Measurements from ENCODE around the gene GUCA2A. TPM values are rescaled to one million over a fixed set of nuclear protein-coding genes. Genes with fewer than 3 reads are reported as not detected.

Gene GUCA2A
- total and polyA plus RNA-seq, 2 donors (not counting 1 experiment from before 2014, with no cell fraction given): not detected

DNA sequence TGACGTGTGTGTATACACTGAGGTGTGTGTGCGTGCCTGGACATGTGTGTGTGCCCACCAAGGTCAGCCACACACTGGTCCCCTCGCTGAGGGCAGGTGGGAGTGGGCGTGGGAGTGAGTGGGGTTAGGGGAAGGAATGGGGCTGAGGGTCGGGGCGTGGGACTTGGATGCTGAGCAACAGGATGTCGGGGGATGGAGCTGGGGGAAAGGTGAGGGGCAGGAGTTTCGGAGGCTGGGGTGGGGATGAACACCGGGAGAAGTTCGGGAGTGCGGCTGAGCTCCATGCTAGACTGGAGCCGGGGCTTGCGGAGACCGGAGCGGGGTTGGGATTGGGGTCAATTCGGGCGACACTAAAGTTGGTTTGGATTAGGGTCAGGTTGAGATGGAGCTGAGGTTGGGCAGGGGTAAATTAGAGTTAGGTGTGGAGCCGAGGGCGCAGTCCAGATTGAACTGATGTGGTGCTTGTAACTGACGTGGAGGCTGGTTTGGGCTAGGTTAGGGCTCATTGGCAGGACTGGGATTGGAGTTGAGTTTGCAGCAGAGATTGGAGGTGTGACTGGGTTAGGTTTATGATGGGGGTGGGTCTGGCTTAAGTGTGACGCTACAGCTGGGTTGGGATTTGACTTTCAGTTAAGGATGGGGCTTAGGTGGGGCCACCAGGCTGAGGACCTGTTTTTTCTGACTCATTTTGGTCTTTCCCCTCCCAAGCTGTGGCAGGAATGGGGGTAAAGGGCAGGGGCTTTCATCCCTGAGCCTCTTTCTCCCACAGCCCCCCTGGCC is 3.3 kb upstream of the GUCA2A start:
- H3K4me3 ChIP-seq (replicated peaks in 1 of 4; ENCODE audit: control extremely low read depth in 1 of 4, insufficient read depth in 1 of 4, low read depth in 3 of 4, low read length in 4 of 4): no peak overlapping the region
- no peak overlapping the region for H2AFZ ChIP-seq (ENCODE audit: low read length)
- DNase-seq (ENCODE audit: low read depth in 2 of 2): no peak
- H3K9me3 ChIP-seq (ENCODE audit: control insufficient read depth, insufficient read depth, low read depth, low read length): no peaks in the 10 kb centered on the region
- H3K79me2 ChIP-seq (ENCODE audit: control insufficient read depth, insufficient read depth, low read length): no peaks in the 10 kb centered on the region
- no peak overlapping the region for H3K9ac ChIP-seq (ENCODE audit: insufficient read depth, low read length)
- H3K4me1 ChIP-seq (ENCODE audit: control insufficient read depth, extremely low read depth, insufficient read depth, low read length): no peaks in the 10 kb centered on the region
- H3K4me2 ChIP-seq (ENCODE audit: extremely low read depth, insufficient read depth, low read length): no peak overlapping the region
- no peaks in the 10 kb centered on the region for H4K20me1 ChIP-seq (ENCODE audit: control insufficient read depth, extremely low read depth, insufficient read depth, low read length)
- no peaks in the 10 kb centered on the region for H3K36me3 ChIP-seq (ENCODE audit: control insufficient read depth, insufficient read depth, low read length)
- H3K27me3 ChIP-seq (ENCODE audit: control insufficient read depth, insufficient read depth, low read length): no peaks in the 10 kb centered on the region
- no peak for TF ChIP-seq EZH2 (IDR thresholded peaks at IDR 0.05; ENCODE audit: low read length, missing control alignments)
- TF ChIP-seq CTCF (conservative IDR thresholded peaks at IDR 0.05 in 1 of 2, IDR thresholded peaks at IDR 0.05 in 1 of 2; ENCODE audit: low read depth in 1 of 2, low read length in 2 of 2): no peak
- H3K27ac ChIP-seq (ENCODE audit: insufficient read depth, low read length): no peak overlapping the region

DNA sequence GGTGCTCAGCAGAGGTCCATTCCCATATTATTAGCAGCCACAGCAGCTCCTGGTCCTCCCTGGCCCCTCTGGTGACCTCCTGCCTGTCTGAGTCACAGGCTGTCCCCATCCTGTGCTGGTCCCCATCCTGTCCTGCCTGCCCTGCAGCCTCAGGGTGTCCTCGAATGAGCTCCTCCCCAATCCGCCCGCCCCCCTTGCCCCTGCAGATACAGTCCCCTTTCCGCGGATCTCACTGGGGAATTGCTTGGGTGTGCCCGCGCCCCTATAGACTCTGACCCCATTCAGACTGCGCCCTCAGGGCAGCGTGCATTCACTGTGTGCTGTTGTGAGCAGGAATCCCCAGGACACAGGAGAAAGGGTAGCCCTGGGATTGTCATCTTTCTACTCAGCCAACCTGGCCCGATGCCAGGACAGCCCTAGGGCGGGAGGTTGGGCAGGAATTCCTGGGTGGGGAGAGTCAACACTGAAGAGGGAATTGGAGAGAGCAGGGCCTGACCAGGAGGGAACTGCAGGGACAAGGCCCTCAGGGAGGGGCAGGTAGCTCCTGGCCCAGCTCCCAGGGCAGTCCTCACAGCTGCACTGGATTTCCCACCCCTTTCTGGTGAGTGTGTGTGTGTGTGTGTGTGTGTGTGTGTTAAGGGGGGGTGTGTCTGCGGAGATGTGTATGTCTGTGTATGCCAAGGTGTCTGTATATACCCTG is 1.1 kb upstream of the GUCA2A start:
- H2AFZ ChIP-seq (ENCODE audit: low read length): no peak overlapping the region
- H3K9me3 ChIP-seq (ENCODE audit: control insufficient read depth, insufficient read depth, low read depth, low read length): no peaks in the 10 kb centered on the region
- H3K4me3 ChIP-seq (replicated peaks in 1 of 4; ENCODE audit: control extremely low read depth in 1 of 4, insufficient read depth in 1 of 4, low read depth in 3 of 4, low read length in 4 of 4): no peak overlapping the region
- DNase-seq (ENCODE audit: low read depth in 2 of 2): peak; percentile 30 to 53
- TF ChIP-seq EZH2 (IDR thresholded peaks at IDR 0.05; ENCODE audit: low read length, missing control alignments): no peak
- TF ChIP-seq CTCF (conservative IDR thresholded peaks at IDR 0.05 in 1 of 2, IDR thresholded peaks at IDR 0.05 in 1 of 2; ENCODE audit: low read depth in 1 of 2, low read length in 2 of 2): no peak
- no peak overlapping the region for H3K27ac ChIP-seq (ENCODE audit: insufficient read depth, low read length)
- H3K4me2 ChIP-seq (ENCODE audit: extremely low read depth, insufficient read depth, low read length): no peak overlapping the region
- H3K36me3 ChIP-seq (ENCODE audit: control insufficient read depth, insufficient read depth, low read length): no peaks in the 10 kb centered on the region
- no peaks in the 10 kb centered on the region for H3K27me3 ChIP-seq (ENCODE audit: control insufficient read depth, insufficient read depth, low read length)
- H4K20me1 ChIP-seq (ENCODE audit: control insufficient read depth, extremely low read depth, insufficient read depth, low read length): no peaks in the 10 kb centered on the region
- no peaks in the 10 kb centered on the region for H3K4me1 ChIP-seq (ENCODE audit: control insufficient read depth, extremely low read depth, insufficient read depth, low read length)
- no peaks in the 10 kb centered on the region for H3K79me2 ChIP-seq (ENCODE audit: control insufficient read depth, insufficient read depth, low read length)
- no peak overlapping the region for H3K9ac ChIP-seq (ENCODE audit: insufficient read depth, low read length)

All from fibroblast of lung (primary cell).